Neural progenitor cell (in vitro differentiated cells): ENCODE measurements around the gene AOC2. TPM values are rescaled to one million over a fixed set of nuclear protein-coding genes. Genes with fewer than 3 reads are reported as not detected.

Experiments used
- DNase-seq: peaks from one replicate; pipeline ENCODE4 v3.0.0-alpha.2; 2016; ENCODE audit warnings: low spot score
- H2AFZ ChIP-seq: fragments of 200-600 bp; sonication (generic); replicated peaks from 2 replicates; pipeline ENCODE4 v1.6.1; 2016; ENCODE audit warnings: antibody characterized with exemption
- H3F3A ChIP-seq: fragments of 200-600 bp; sonication (generic); 2 replicates; pipeline ENCODE4 v1.6.1; 2016; ENCODE audit warnings: antibody characterized with exemption, low read depth
- H3K27ac ChIP-seq: fragments of 200-600 bp; sonication (generic); 2 replicates; pipeline ENCODE4 v1.5.1; 2016; ENCODE audit warnings: mild to moderate bottlenecking
- H3K27me3 ChIP-seq: fragments of 200-600 bp; sonication (generic); 2 replicates; pipeline ENCODE4 v1.6.1; 2016; ENCODE audit warnings: mild to moderate bottlenecking, moderate library complexity
- H3K36me3 ChIP-seq: fragments of 200-600 bp; sonication (generic); 2 replicates; pipeline ENCODE4 v1.5.1; 2016
- H3K4me1 ChIP-seq: fragments of 200-600 bp; sonication (generic); 2 replicates; pipeline ENCODE4 v1.6.1; 2016; ENCODE audit warnings: mixed run types
- H3K4me2 ChIP-seq: fragments of 200-600 bp; sonication (generic); 2 replicates; pipeline ENCODE4 v1.6.1; 2016
- H3K4me3 ChIP-seq: fragments of 200-600 bp; sonication (generic); 2 replicates; pipeline ENCODE4 v1.5.1; 2016
- H3K79me2 ChIP-seq: fragments of 200-600 bp; sonication (generic); 2 replicates; pipeline ENCODE4 v1.6.1; 2016; ENCODE audit warnings: low read depth
- H3K9ac ChIP-seq: fragments of 200-600 bp; sonication (generic); 2 replicates; pipeline ENCODE4 v1.6.1; 2016
- H3K9me3 ChIP-seq: fragments of 200-600 bp; sonication (generic); 2 replicates; pipeline ENCODE4 v1.5.1; 2016; ENCODE audit warnings: low read depth
- H4K20me1 ChIP-seq: fragments of 200-600 bp; sonication (generic); 2 replicates; pipeline ENCODE4 v1.6.1; 2016; ENCODE audit warnings: low read depth
- H3K27ac Mint-ChIP-seq: 3 replicates; pipeline ENCODE4 v1.8.0; 2021; ENCODE audit warnings: mixed read lengths
- H3K27me3 Mint-ChIP-seq: 2 replicates; pipeline ENCODE4 v1.8.0; 2022; ENCODE audit warnings: low read depth, mild to moderate bottlenecking, inconsistent platforms, moderate library complexity, mixed read lengths; ENCODE audit not compliant: insufficient read depth
- H3K36me3 Mint-ChIP-seq: 3 replicates; pipeline ENCODE4 v1.8.0; 2021; ENCODE audit warnings: mixed read lengths
- H3K4me1 Mint-ChIP-seq: 3 replicates; pipeline ENCODE4 v1.8.0; 2021; ENCODE audit warnings: mixed read lengths
- H3K4me3 Mint-ChIP-seq: 3 replicates; pipeline ENCODE4 v1.8.0; 2021; ENCODE audit warnings: mild to moderate bottlenecking, moderate library complexity, mixed read lengths
- H3K9me3 Mint-ChIP-seq: 3 replicates; pipeline ENCODE4 v1.8.0; 2020; ENCODE audit warnings: mixed read lengths
- CTCF ChIP-seq: fragments of 200-600 bp; sonication (generic); IDR thresholded peaks from 2 replicates; pipeline ENCODE4 v1.5.1; 2017; ENCODE audit warnings: antibody characterized with exemption, mild to moderate bottlenecking
- EZH2 ChIP-seq: fragments of 200-600 bp; sonication (generic); IDR thresholded peaks from 2 replicates; pipeline ENCODE4 v1.6.1; 2017; ENCODE audit warnings: antibody characterized with exemption, mild to moderate bottlenecking, moderate library complexity
- EZH2phosphoT487 ChIP-seq: fragments of 200-600 bp; sonication (generic); IDR thresholded peaks from 2 replicates; pipeline ENCODE4 v1.6.1; 2017; ENCODE audit warnings: antibody characterized with exemption
- total RNA-seq: library from RNA; depleted of rRNA; stranded (reverse); fragments of >200 nt; gene quantifications from 2 replicates; pipeline ENCODE4 v1.2.3, GENCODE V29; 2015; ENCODE audit warnings: low replicate concordance

The AOC2 gene
- total RNA-seq, 1 donor from 2014 or later = 1.2 TPM

- H3K27me3 ChIP-seq = no peaks in the 10 kb centered on the region
- Mint-ChIP-seq H3K36me3 (no peaks in the 10 kb centered on the region), H3K4me3 (no peak overlapping the region), H3K4me1 (peaks cover 10% of the 10 kb centered on the region), H3K9me3 (no peaks in the 10 kb centered on the region), H3K27ac (no peak overlapping the region), H3K27me3 (no peaks in the 10 kb centered on the region)
- H3K4me1 ChIP-seq = no peaks in the 10 kb centered on the region
- no peaks in the 10 kb centered on the region for H3K79me2 ChIP-seq
- no peaks in the 10 kb centered on the region for H4K20me1 ChIP-seq
- H3F3A ChIP-seq = no peaks in the 10 kb centered on the region
- H3K9me3 ChIP-seq = no peaks in the 10 kb centered on the region
- H3K36me3 ChIP-seq = no peaks in the 10 kb centered on the region
- peak overlapping the region; percentile 94 for H2AFZ ChIP-seq
- H3K4me2 ChIP-seq = no peak overlapping the region
- H3K9ac ChIP-seq = no peak overlapping the region
- DNase-seq = no peak
- TF ChIP-seq CTCF = no peak
- TF ChIP-seq EZH2phosphoT487 = no peak
- no peak for TF ChIP-seq EZH2
- H3K27ac ChIP-seq = no peak overlapping the region
- no peak overlapping the region for H3K4me3 ChIP-seq
Measured at GRCh38 chr17:42893359-42893758, 49.0 kb downstream of the AOC2 start.

- H3F3A ChIP-seq = no peaks in the 10 kb centered on the region
- H3K9ac ChIP-seq = no peak overlapping the region
- H3K4me1 ChIP-seq = no peaks in the 10 kb centered on the region
- no peak overlapping the region for H3K4me2 ChIP-seq
- H3K79me2 ChIP-seq = no peaks in the 10 kb centered on the region
- Mint-ChIP-seq H3K9me3 (no peaks in the 10 kb centered on the region), H3K27me3 (no peaks in the 10 kb centered on the region), H3K4me3 (no peak overlapping the region), H3K4me1 (peaks cover 10% of the 10 kb centered on the region), H3K36me3 (no peaks in the 10 kb centered on the region), H3K27ac (no peak overlapping the region)
- H3K27ac ChIP-seq = no peak overlapping the region
- DNase-seq = no peak
- no peaks in the 10 kb centered on the region for H3K27me3 ChIP-seq
- H3K9me3 ChIP-seq = no peaks in the 10 kb centered on the region
- H4K20me1 ChIP-seq = no peaks in the 10 kb centered on the region
- H3K36me3 ChIP-seq = no peaks in the 10 kb centered on the region
- no peak overlapping the region for H3K4me3 ChIP-seq
- no peak for TF ChIP-seq CTCF
- no peak for TF ChIP-seq EZH2
- no peak for TF ChIP-seq EZH2phosphoT487
- H2AFZ ChIP-seq = no peak overlapping the region
Measured at GRCh38 chr17:42894283-42895184, 50.2 kb downstream of the AOC2 start.

GRCh38 chr17:42895185-42895555 is 50.8 kb downstream of the AOC2 start:
- Histone ChIP-seq H3F3A (no peaks in the 10 kb centered on the region), H3K36me3 (no peaks in the 10 kb centered on the region), H3K27ac (no peak overlapping the region), H3K9ac (no peak overlapping the region), H3K4me1 (no peaks in the 10 kb centered on the region), H3K4me2 (no peak overlapping the region), H3K9me3 (no peaks in the 10 kb centered on the region), H4K20me1 (no peaks in the 10 kb centered on the region), H3K4me3 (no peak overlapping the region), H3K27me3 (no peaks in the 10 kb centered on the region), H3K79me2 (no peaks in the 10 kb centered on the region), H2AFZ (no peak overlapping the region)
- H3K27ac Mint-ChIP-seq = no peak overlapping the region
- H3K27me3 Mint-ChIP-seq = no peaks in the 10 kb centered on the region
- H3K36me3 Mint-ChIP-seq = no peaks in the 10 kb centered on the region
- no peak for DNase-seq
- TF ChIP-seq CTCF = no peak
- TF ChIP-seq EZH2 = no peak
- H3K9me3 Mint-ChIP-seq = no peaks in the 10 kb centered on the region
- H3K4me3 Mint-ChIP-seq = no peak overlapping the region
- peaks cover 10% of the 10 kb centered on the region for H3K4me1 Mint-ChIP-seq
